Right lobe of liver (tissue), 4 donors: ENCODE results near the gene TP53RK.

Experiments used
- CTCF ChIP-seq, 4 donors: fragments of 200-600 bp in 3 of 4; fragments of 450-650 bp in 1 of 4; IDR thresholded peaks; one replicate each; pipeline versions ENCODE4 v1.5.1 to v1.8.0; 2016 to 2022; ENCODE audit warnings: antibody characterized with exemption in 4 of 4, mild to moderate bottlenecking in 2 of 4
- POLR2A ChIP-seq: fragments of 450-650 bp; IDR thresholded peaks from one replicate; pipeline ENCODE4 v1.6.1; 2017; ENCODE audit warnings: antibody characterized with exemption, mild to moderate bottlenecking
- donor health status: DM: no; HTN: no; CAD: no.
- donor health status: DM: no; HTN: no; CAD: no.
- donor health status: DM: no; HTN: yes; CAD: no.

GRCh38 chr20:46651091-46651962 is 37.9 kb downstream of the TP53RK start, which contains the start of gene SLC13A3:
- TF ChIP-seq CTCF (IDR thresholded peaks at IDR 0.05) (no peak), POLR2A (no peak)
